ENCODE results near the gene CADM2.
"Not testable (repeated sequence)": the region's sequence is repeated elsewhere in the genome, so short reads cannot be mapped to it uniquely, and the experiment has no call there.

CADM2 gene

DNA sequence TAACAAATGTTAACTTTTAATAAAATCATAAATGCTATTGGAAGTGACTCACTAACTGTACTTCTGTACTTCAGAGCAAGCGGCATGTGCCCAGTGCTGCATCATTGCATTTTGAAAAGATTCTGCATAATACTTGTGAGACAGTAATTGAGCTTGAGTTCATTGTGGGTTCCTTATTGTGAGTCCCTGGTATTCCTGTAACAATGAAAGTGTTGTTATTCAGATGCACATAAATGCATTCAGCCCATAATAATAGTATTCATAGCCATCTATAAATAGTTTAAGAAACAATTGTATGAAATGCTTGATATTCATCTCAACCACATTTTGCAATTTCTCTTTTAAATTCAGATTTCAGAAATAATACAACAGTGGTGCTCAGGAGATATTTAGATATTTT, 976.4 kb downstream of the CADM2 start:
- no peak overlapping the region for H3K27ac ChIP-seq
- no peak for TF ChIP-seq ZFX (IDR thresholded peaks at IDR 0.05; ENCODE audit: borderline replicate concordance)
- TF ChIP-seq, protein P1, sequence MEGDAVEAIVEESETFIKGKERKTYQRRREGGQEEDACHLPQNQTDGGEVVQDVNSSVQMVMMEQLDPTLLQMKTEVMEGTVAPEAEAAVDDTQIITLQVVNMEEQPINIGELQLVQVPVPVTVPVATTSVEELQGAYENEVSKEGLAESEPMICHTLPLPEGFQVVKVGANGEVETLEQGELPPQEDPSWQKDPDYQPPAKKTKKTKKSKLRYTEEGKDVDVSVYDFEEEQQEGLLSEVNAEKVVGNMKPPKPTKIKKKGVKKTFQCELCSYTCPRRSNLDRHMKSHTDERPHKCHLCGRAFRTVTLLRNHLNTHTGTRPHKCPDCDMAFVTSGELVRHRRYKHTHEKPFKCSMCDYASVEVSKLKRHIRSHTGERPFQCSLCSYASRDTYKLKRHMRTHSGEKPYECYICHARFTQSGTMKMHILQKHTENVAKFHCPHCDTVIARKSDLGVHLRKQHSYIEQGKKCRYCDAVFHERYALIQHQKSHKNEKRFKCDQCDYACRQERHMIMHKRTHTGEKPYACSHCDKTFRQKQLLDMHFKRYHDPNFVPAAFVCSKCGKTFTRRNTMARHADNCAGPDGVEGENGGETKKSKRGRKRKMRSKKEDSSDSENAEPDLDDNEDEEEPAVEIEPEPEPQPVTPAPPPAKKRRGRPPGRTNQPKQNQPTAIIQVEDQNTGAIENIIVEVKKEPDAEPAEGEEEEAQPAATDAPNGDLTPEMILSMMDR (IDR thresholded peaks at IDR 0.05), result no peak

DNA sequence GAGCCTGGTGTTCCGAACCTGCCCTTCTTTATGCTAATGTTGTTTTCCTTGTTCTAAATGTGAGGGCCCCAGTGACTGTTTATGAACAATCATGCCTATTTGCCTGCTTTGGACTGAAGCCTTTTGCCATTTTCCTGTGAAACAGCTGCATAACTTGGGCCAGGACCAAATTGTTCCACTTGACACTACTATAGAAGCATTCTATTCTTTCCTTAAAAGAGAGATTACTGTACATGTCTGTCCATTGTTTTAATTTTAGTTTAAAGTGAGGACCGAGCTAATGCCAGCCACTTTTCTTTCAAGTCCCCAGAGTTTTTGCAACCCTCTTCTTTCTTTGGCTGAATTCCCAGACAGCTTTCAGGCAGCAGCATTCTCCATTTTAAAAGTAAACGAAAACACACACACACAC, 980.3 kb downstream of the CADM2 start:
- no peak overlapping the region for H3K27ac ChIP-seq
- TF ChIP-seq, protein P1 (IDR thresholded peaks at IDR 0.05), result no peak
- TF ChIP-seq ZFX (IDR thresholded peaks at IDR 0.05; ENCODE audit: borderline replicate concordance), result no peak

DNA sequence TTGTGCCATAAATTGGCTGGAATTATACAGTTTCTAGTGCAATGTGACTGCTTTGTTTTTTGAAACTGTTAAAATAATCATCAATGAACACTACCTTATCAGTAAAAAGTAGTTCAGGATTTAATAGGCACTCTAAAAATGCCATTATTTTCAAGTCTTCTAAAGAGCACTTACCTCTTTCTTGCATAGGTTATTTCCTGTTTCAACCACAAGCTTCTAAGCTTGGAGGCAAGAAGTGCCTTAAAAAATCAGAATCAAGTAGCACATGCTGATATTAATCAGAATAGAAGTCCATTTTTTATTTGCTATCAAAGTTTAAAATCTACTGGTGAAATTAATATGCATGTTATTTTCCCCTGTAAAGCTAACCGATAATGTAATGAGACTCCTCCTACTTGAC, 991.6 kb downstream of the CADM2 start:
- H3K27ac ChIP-seq, result no peak overlapping the region
- no peak for TF ChIP-seq ZFX (IDR thresholded peaks at IDR 0.05; ENCODE audit: borderline replicate concordance)
- TF ChIP-seq, protein P1 (IDR thresholded peaks at IDR 0.05), result no peak

DNA sequence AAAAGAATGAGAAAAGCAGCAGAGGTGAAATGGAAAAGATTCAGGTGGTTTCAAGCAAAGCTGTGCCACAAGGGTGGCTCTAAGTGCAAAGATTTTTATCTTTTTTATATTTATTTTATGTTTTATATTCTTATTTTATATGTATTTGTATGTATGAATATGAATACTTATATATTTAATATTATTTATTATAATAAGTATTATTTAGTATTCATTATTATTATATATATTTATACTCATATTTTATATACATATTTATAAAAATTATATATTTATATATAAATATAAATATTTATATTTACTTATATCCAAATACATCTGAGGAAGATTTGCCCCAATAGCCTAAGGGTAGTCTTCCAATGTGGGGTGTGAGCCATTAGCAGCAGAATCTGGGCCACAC, 1002.0 kb downstream of the CADM2 start:
- no peak overlapping the region for H3K27ac ChIP-seq
- TF ChIP-seq, protein P1 (IDR thresholded peaks at IDR 0.05), result no peak
- TF ChIP-seq ZFX (IDR thresholded peaks at IDR 0.05; ENCODE audit: borderline replicate concordance), result no peak

DNA sequence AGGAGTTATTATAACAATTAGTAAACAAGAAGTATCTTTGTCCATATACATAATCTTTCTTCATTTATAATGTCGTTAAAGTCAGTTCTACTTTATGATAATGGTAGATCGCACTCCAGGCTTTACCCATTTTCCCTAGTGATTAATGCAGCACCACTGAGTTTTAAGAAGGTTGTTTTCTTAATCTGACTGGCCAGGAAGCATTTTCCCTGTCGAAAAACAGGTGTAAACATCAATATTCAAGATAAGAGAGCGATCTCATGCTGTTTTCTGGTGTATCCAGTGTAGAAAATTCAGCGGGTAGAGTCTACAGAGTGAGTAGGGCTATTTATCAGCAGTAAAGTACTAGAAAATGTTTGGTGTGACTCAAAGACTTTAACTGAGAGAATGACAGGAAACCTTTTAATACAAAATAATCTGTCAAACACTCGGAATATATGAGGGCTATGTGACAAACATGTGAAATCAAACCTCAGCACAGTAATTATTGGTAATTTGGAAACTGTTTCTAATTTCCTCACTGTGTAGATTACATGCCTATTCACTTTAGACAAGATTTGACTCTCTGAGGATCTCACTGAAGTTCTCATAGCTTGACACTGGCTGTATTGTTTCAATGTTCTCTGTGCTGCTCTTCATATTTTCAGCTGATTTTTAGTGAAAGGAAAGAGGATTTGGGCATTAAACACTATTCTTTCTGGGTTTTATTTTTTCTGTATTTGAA, 1019.0 kb downstream of the CADM2 start:
- H3K27ac ChIP-seq, result no peak overlapping the region
- TF ChIP-seq, protein P1 (IDR thresholded peaks at IDR 0.05), result no peak
- TF ChIP-seq ZFX (IDR thresholded peaks at IDR 0.05; ENCODE audit: borderline replicate concordance), result no peak

DNA sequence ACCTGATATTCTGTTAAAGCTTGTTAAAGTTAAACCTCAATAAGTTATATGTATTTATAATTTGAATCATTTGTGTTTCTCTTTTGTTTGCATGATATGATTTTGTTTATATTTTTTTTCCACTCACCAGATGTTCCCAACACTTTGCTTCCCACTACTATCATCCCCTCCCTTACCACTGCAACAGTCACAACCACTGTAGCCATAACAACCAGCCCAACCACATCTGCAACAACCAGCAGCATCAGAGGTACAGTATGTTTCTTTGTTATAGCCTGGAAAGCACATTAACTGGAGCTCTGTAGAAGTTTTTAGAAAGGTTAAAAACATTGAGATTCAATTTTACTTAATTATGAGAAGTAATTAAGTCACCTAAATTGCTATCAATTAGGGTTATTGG, 1020.2 kb downstream of the CADM2 start:
- H3K27ac ChIP-seq, result no peak overlapping the region
- TF ChIP-seq ZFX (IDR thresholded peaks at IDR 0.05; ENCODE audit: borderline replicate concordance), result no peak
- TF ChIP-seq, protein P1 (IDR thresholded peaks at IDR 0.05), result no peak

DNA sequence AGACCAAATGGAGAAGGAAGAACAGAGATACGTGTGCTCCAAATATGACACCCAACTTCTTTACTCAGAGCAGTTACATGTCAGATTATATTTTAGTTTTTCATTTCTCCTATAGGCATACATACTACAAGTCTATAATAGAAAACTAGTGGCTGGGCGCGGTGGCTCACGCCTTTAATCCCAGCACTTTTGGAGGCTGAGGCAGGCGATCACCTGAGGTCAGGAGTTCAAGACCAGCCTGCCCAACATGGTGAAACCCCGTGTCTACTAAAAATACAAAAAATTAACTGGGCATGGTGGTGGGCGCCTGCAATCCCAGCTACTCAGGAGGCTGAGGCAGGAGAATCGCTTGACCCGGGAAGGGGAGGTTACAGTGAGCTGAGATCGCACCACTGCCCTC, 1030.8 kb downstream of the CADM2 start:
- not testable (repeated sequence) for H3K27ac ChIP-seq

DNA sequence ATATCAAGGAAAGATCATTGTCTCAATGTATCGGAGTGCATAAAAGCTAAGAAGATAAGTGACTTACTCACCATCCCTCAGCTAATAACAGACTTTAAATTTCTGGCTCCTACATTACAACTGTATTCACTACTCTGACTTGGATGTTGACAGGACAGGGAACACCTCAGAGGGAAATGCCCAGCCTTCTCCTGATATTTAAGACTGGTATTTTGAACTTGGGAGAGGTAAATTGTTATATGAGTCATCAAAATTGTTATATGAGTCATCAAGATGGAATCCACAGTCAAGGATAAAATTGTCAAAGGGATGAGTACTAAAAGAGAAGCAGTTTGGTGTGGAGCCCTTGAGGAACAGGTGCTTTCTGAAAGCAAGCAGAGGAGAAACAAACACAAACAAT, 1070.8 kb downstream of the CADM2 start:
- no peak for TF ChIP-seq ZFX (IDR thresholded peaks at IDR 0.05; ENCODE audit: borderline replicate concordance)
- TF ChIP-seq, protein P1 (IDR thresholded peaks at IDR 0.05), result no peak
- no peak overlapping the region for H3K27ac ChIP-seq
